HT-29 (cell line): ENCODE data around the gene MYL2. TPM values are rescaled to one million over a fixed set of nuclear protein-coding genes. Genes with fewer than 3 reads are reported as not detected.
A peak's percentile ranks its signal among the peaks of the same experiment; 100 is the strongest.
"Not testable (repeated sequence)": the region's sequence is repeated elsewhere in the genome, so short reads cannot be mapped to it uniquely, and the experiment has no call there.

ENCODE experiments used
- DNase-seq: peaks from one replicate; pipeline ENCODE4 v3.0.0-alpha.2; 2015; ENCODE audit warnings: low spot score
- total RNA-seq: library from RNA; depleted of rRNA; stranded (reverse); fragments of >200 nt; shearing (Covaris generic); gene quantifications from 2 replicates; pipeline ENCODE4 v1.2.3, GENCODE V29; 2014; rRNA removed

Gene MYL2, protein sequence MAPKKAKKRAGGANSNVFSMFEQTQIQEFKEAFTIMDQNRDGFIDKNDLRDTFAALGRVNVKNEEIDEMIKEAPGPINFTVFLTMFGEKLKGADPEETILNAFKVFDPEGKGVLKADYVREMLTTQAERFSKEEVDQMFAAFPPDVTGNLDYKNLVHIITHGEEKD
- 0.21 TPM in 1 of 2 replicates, not detected in the other for total RNA-seq

DNA sequence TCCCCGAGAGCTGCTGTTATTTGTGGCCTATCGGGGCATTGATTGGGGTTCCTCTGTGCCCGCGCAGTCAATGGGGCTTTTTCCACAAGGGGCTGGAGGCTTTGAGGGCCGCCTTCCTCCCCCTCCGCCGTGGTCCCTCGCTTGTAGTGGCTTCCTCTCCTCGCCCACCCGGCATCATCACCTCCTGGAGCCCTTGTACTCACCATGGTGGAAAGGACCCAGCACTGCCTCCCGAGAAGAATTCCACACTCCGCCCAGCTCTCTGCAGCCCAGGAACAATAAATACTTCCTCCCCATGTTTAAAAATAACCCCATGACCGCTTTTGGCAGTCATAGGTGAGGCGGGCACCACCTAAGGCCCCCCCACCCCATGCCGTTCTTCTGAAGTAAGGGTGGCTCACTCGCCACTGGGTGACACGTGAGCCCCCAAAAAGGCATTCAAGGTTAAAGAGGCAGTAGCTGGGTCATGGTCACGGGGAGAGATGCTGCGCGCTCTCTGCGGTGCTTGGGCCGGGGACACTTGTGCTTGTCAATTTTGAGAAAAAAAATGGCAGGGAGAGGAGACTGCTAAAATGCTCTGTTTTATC, at the start of gene MYL2:
MYL2 (minus strand) TSS at position 256 of the 587 bp plus-strand sequence; CDS start at position 206, 50 bp downstream.
- no peak for DNase-seq

- no peak for DNase-seq
Observed at GRCh38 chr12:110966081-110966760, 45.8 kb upstream of the MYL2 start.

GRCh38 chr12:110965574-110965973, 45.2 kb upstream of the MYL2 start:
- no peak for DNase-seq

GRCh38 chr12:110960795-110961194, 40.4 kb upstream of the MYL2 start:
- DNase-seq: no peak

GRCh38 chr12:110957652-110958051, 37.3 kb upstream of the MYL2 start:
- no peak for DNase-seq

DNA sequence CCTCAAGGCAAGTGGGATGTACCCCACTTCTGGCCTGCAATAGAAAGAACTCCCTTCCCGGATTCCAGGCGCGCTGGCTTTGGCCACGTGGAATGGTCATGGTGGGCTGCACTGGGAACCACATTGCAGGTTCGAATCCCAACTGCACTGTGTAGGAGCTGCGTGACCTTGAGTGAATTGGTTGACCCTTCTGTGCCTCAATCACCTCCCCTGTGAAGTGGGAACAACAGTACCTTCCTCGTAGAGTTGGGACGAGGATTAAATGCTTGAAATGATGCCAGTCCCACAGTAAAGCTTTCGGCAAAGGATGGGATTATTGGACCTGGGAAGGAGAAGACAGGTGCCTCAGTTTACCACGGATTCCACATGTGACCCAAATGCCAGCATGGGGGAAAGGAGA, 36.8 kb upstream of the MYL2 start:
- DNase-seq: no peak

- not testable (repeated sequence) for DNase-seq
Observed at GRCh38 chr12:110950867-110951266, 30.5 kb upstream of the MYL2 start.

GRCh38 chr12:110950466-110950865, 30.1 kb upstream of the MYL2 start:
- DNase-seq: not testable (repeated sequence)

GRCh38 chr12:110948041-110948440, 27.7 kb upstream of the MYL2 start:
- no peak for DNase-seq

DNA sequence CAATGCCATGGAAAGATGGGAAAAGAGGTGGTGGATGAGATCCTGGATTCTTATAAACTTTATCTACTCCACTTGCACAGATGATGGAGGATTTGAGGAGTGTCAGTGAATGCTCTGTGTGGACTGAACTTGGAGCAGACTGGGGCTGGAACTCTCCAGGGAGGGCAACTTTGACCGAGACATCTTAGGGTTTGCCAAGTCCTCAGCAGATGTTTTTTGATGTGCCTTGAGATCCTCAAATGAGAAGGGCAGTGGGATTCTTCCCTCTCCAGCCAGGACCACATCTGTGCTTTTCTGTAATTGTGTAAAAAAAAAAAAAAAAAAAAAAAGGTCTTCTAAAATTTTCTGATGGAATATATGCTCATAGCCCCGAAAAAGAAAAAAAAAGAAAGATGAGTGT, 23.0 kb upstream of the MYL2 start:
- DNase-seq: no peak

DNA sequence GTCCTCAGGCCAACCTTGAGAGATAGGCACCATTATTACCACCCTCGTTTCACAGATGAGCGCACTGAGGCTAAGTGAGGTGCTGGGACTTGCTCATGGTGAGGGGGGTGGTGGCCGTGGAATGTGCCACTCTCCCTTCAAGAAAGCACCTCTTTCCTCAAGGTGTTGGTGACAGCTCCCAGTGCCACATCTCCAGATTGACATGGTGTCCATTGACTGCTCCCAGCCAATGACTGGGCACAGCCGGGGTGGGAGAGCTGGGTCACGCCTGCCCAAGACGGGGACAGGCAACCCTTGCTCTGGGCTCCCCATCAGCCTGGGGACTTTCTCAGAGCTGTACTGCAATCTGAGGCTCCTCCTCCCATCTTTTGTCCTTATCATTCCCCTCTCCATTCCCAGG, 21.0 kb upstream of the MYL2 start:
- no peak for DNase-seq

- no peak for DNase-seq
Observed at GRCh38 chr12:110940933-110941332, 20.6 kb upstream of the MYL2 start.

GRCh38 chr12:110940296-110940695, 19.9 kb upstream of the MYL2 start:
- DNase-seq: no peak

DNA sequence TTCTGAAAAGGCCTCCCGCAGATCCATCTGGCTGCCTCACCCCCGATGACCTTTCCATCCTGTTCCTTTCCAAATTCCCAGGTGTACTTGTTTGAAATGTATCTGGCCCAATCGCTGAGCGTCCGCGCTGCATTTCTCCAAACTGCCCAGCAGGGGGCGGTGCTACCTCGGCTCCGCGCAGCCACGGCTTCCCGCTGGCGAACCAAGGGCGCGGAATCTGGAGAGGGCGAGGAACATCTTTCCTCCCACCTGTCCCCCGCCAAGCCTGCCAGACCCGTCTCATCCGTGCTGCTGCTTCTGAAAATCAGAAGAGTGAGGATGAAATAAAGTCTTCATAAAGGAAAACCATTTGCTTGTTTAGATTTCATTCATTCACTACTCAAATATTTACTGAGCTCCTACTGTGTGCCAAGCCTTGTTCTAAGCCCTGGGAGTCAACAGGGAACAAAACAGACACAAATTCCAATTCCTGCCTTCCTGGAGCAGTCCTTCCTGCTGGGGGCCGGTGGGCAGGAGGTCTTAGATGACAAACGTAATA, 16.8 kb upstream of the MYL2 start:
- peak; percentile 49 for DNase-seq

- DNase-seq: no peak
Observed at GRCh38 chr12:110936367-110937103, 16.2 kb upstream of the MYL2 start.

GRCh38 chr12:110935588-110935987, 15.2 kb upstream of the MYL2 start:
- DNase-seq: no peak

GRCh38 chr12:110934093-110934852, 13.9 kb upstream of the MYL2 start:
- DNase-seq: no peak

- DNase-seq: no peak
Observed at GRCh38 chr12:110933326-110933974, 13.1 kb upstream of the MYL2 start.

GRCh38 chr12:110932046-110932445, 11.7 kb upstream of the MYL2 start:
- DNase-seq: no peak

DNA sequence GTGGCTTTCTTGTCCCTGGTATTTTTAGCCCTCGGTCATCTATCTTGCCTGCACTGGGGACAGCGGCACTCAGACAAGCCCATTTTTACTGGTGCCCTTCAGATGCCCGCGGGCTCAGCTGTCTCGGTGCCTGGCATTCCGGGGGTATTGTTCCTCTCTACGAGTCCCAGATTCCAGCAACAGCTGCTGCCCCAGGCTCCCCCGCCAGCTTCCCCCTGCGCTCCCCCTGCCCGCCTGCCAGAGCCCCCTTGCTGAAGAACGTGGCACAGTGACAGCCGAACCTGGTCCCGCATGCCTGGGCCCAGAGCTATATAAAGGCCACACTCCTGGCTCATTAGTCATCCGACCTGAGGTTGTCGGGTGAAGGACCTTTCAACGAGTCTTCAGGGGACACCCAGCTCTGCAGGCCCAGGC, 10.9 kb upstream of the MYL2 start:
- DNase-seq: no peak
